Measurements from ENCODE around the gene RS1. TPM values are rescaled to one million over a fixed set of nuclear protein-coding genes. Genes with fewer than 3 reads are reported as not detected.

Gene RS1
- polyA plus RNA-seq (2012; ENCODE audit: missing spikeins): not detected

DNA sequence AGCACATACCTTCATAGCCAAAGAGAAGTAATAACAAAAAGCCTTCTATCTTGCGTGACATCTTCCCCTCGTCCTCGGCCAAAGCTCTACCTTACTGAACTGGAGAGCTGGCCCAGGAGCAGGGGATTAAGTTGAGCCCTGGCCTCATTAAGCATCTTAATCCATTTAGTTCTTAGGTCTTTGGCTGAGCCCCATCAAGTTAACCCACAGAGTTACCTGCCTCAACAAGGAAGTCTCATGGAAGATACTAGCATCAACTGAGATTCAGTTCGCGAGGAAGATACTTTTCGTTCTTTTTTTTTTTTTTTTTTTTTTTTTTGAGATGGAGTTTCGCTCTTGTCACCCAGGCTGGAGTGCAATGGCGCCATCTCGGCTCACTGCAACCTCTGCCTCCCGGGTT, at the start of gene RS1:
RS1 (minus strand) TSS at position 101 of the 400 bp plus-strand sequence; CDS start at position 61, 40 bp downstream.
- no peak for TF ChIP-seq TAF1 (IDR thresholded peaks at IDR 0.05; ENCODE audit: borderline replicate concordance, low read depth, low read length)
- TF ChIP-seq POLR2A (IDR thresholded peaks at IDR 0.05; ENCODE audit: low read depth, low read length): no peak
- TF ChIP-seq POLR2AphosphoS5 (IDR thresholded peaks at IDR 0.05; ENCODE audit: low read depth, low read length): no peak
- no peak for DNase-seq (ENCODE audit: insufficient read length)
- FAIRE-seq: no peak

DNA sequence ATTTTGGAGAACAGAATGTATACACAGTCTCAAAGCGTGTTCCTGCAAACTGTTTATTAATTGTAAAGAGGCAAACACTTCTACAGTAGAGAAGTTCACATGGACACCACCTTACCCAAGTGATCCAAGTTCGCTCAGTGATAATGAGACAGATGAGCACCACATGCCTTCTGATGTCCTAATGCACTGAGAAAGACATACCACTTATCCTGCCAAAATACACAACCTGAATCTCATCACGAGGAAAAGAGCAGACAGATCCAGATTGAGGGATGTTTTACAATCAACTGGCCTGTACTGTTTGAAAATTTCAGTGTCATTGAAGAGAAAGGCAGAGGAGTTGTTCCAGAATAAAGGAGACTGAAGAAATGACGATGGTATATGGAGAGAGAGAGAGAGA, 47.9 kb upstream of the RS1 start:
- TF ChIP-seq TAF1 (IDR thresholded peaks at IDR 0.05; ENCODE audit: borderline replicate concordance, low read depth, low read length): no peak
- TF ChIP-seq POLR2A (IDR thresholded peaks at IDR 0.05; ENCODE audit: low read depth, low read length): no peak
- DNase-seq (ENCODE audit: insufficient read length): no peak
- FAIRE-seq: no peak

DNA sequence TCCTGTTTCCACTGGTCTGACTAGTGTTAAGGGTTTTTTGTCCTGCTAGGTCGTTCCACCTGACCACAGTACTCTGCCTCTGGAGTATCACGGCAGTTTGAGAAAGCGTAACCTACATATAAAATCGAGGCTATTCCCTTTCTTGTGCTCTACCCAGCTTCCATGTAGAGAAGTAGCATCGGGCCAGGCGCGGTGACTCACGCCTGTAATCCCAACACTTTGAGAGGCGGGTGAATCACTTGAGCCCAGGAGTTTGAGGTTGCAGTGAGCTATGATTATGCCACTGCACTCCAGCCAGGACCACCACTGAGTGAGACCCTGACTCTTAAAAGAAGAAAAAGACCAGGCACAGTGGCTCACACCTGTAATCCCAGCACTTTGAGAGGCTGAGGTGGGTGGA, 43.0 kb upstream of the RS1 start:
- FAIRE-seq (no peak), DNase-seq (ENCODE audit: insufficient read length) (no peak)
- no peak for TF ChIP-seq TAF1 (IDR thresholded peaks at IDR 0.05; ENCODE audit: borderline replicate concordance, low read depth, low read length)
- no peak for TF ChIP-seq POLR2AphosphoS5 (IDR thresholded peaks at IDR 0.05; ENCODE audit: low read depth, low read length)
- no peak for TF ChIP-seq POLR2A (IDR thresholded peaks at IDR 0.05; ENCODE audit: low read depth, low read length)

GRCh38 chrX:18709833-18710232, 37.9 kb upstream of the RS1 start:
- TF ChIP-seq TAF1 (IDR thresholded peaks at IDR 0.05; ENCODE audit: borderline replicate concordance, low read depth, low read length): no peak
- TF ChIP-seq POLR2AphosphoS5 (IDR thresholded peaks at IDR 0.05; ENCODE audit: low read depth, low read length): no peak
- no peak for TF ChIP-seq POLR2A (IDR thresholded peaks at IDR 0.05; ENCODE audit: low read depth, low read length)
- FAIRE-seq: no peak
- no peak for DNase-seq (ENCODE audit: insufficient read length)

- DNase-seq (ENCODE audit: insufficient read length): no peak
- no peak for FAIRE-seq
- TF ChIP-seq POLR2AphosphoS5 (IDR thresholded peaks at IDR 0.05; ENCODE audit: low read depth, low read length) (no peak), POLR2A (IDR thresholded peaks at IDR 0.05; ENCODE audit: low read depth, low read length) (no peak), TAF1 (IDR thresholded peaks at IDR 0.05; ENCODE audit: borderline replicate concordance, low read depth, low read length) (no peak)
These were observed 35.6 kb upstream of the RS1 start, which contains the start of gene PPEF1 for GRCh38 chrX:18707426-18708049. Gene PPEF1, plus strand, starts transcription at chrX:18707645. Its CDS starts 136 bp downstream, at chrX:18707781.

GRCh38 chrX:18702362-18703195, 30.7 kb upstream of the RS1 start:
- no peak for TF ChIP-seq POLR2A (IDR thresholded peaks at IDR 0.05; ENCODE audit: low read depth, low read length)
- no peak for TF ChIP-seq TAF1 (IDR thresholded peaks at IDR 0.05; ENCODE audit: borderline replicate concordance, low read depth, low read length)
- no peak for TF ChIP-seq POLR2AphosphoS5 (IDR thresholded peaks at IDR 0.05; ENCODE audit: low read depth, low read length)
- no peak for DNase-seq (ENCODE audit: insufficient read length)
- FAIRE-seq: no peak

DNA sequence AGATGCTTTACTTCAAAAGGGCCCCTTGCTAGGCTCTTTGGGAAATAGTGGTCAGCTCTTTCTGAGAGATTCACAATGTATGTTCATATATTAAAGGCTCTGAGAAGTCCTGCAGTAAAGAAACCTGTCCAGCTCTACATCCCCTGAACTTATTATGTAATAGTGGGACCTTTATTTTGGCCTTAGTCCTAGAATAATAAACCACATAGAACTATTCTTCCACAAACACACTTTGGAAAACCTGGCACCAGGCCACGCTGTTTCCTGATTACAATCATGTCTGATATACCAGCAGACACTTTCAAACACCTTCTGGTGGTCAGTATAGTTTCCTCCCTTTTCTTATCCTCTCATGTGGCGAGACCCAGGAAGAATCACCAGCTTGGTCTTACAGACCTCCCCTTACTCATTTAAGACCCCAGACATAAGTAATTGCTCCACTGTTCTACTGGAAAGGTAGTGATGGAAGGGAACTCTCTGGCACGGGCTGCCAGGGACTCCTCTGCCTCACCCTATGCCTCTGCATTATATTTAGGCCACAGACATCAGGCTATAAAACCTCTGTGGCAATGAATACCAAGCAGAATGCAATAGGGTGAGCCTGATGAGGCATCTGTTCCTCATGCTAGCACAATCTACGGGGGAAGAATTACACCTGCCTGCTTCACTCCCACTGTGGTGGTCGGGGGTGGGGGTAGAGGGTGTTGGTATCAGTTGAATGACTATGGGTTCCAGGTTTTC, 29.9 kb upstream of the RS1 start:
- no peak for FAIRE-seq
- TF ChIP-seq POLR2A (IDR thresholded peaks at IDR 0.05; ENCODE audit: low read depth, low read length): no peak
- TF ChIP-seq POLR2AphosphoS5 (IDR thresholded peaks at IDR 0.05; ENCODE audit: low read depth, low read length): no peak
- no peak for TF ChIP-seq TAF1 (IDR thresholded peaks at IDR 0.05; ENCODE audit: borderline replicate concordance, low read depth, low read length)
- no peak for DNase-seq (ENCODE audit: insufficient read length)

GRCh38 chrX:18698737-18699650, 27.1 kb upstream of the RS1 start:
- FAIRE-seq (no peak), DNase-seq (ENCODE audit: insufficient read length) (no peak)
- TF ChIP-seq TAF1 (IDR thresholded peaks at IDR 0.05; ENCODE audit: borderline replicate concordance, low read depth, low read length): no peak
- no peak for TF ChIP-seq POLR2A (IDR thresholded peaks at IDR 0.05; ENCODE audit: low read depth, low read length)
- no peak for TF ChIP-seq POLR2AphosphoS5 (IDR thresholded peaks at IDR 0.05; ENCODE audit: low read depth, low read length)

GRCh38 chrX:18696653-18697052, 24.7 kb upstream of the RS1 start:
- FAIRE-seq (no peak), DNase-seq (ENCODE audit: insufficient read length) (no peak)
- TF ChIP-seq POLR2AphosphoS5 (IDR thresholded peaks at IDR 0.05; ENCODE audit: low read depth, low read length) (no peak), POLR2A (IDR thresholded peaks at IDR 0.05; ENCODE audit: low read depth, low read length) (no peak), TAF1 (IDR thresholded peaks at IDR 0.05; ENCODE audit: borderline replicate concordance, low read depth, low read length) (no peak)

DNA sequence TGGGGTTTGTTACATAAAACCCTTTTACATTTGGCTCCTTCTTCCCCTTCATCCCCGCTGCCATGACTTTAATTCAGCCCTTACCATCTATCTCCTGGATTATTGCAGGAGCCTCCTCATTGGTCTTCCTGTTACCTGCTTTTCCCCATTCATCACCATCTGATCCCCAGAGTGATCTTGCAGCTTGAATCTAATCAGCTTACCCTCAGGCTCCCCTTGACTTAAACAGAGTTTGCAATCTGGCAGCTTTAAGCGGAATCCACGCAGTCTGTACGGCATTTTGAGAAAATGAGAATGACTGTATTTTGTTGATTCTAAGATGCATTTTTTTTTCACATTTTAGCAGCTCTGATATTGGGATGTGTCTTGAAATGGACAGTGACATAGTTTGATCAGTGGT, 20.6 kb upstream of the RS1 start:
- FAIRE-seq (no peak), DNase-seq (ENCODE audit: insufficient read length) (no peak)
- TF ChIP-seq POLR2A (IDR thresholded peaks at IDR 0.05; ENCODE audit: low read depth, low read length) (no peak), POLR2AphosphoS5 (IDR thresholded peaks at IDR 0.05; ENCODE audit: low read depth, low read length) (no peak)

Data from GM12892 (cell line).